GM10847 (cell line): ENCODE results near the gene RACGAP1.

Experiments used
- POLR2A ChIP-seq: IDR thresholded peaks from 2 replicates; pipeline ENCODE4 v1.6.1; 2011; ENCODE audit not compliant: insufficient read length; ENCODE audit errors: extremely low read depth

RACGAP1 gene

GRCh38 chr12:50047693-50048250 is 22.5 kb upstream of the RACGAP1 start:
- no peak for TF ChIP-seq POLR2A

- TF ChIP-seq POLR2A = no peak
Measured at GRCh38 chr12:50043854-50044253, 18.6 kb upstream of the RACGAP1 start.

- TF ChIP-seq POLR2A = no peak
Measured at GRCh38 chr12:50043308-50043707, 18.0 kb upstream of the RACGAP1 start.

DNA sequence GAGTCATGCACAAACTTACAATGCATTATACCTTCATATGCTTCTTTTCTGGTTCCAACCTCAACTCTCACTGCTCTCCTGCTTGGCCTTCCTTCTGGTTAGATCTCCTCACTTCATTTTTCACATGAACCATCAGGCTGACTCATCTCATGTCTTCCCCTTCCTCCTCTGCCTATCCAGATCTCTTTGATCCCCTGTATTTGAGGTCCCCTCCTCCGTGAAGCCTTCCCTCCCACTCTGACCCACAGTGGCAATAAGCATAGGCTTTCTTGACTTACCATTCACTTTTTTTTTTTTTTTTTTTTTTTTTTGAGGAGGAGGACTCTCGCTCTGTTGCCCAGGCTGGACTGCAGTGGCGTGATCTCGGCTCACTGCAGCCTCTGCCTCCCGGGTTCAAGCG is 17.4 kb upstream of the RACGAP1 start:
- TF ChIP-seq POLR2A = no peak

DNA sequence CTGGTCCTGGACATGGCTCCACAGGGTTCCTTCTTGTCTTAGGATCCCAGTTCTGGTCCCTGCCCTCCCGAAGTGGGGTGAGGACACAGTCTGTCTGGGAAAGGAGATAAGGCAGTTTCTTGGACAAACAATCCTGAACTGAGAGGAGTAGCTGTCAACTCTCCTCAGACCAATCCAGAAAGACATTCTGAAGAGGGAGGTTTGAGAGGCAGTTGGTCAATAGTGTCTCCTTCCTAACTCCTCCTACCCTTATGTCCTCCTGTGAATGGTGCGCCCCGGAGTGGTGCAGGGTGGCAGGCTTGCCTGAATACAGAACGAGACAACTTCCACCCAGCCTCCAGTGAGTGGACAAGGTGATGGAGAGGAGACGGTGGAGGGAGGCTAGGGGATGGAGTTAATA is 16.7 kb upstream of the RACGAP1 start:
- no peak for TF ChIP-seq POLR2A

GRCh38 chr12:50041062-50041860 is 16.0 kb upstream of the RACGAP1 start:
- TF ChIP-seq POLR2A = no peak

- TF ChIP-seq POLR2A = no peak
Measured at GRCh38 chr12:50040657-50041056, 15.4 kb upstream of the RACGAP1 start.

- TF ChIP-seq POLR2A = no peak
Measured at GRCh38 chr12:50039151-50039835, 14.0 kb upstream of the RACGAP1 start.

DNA sequence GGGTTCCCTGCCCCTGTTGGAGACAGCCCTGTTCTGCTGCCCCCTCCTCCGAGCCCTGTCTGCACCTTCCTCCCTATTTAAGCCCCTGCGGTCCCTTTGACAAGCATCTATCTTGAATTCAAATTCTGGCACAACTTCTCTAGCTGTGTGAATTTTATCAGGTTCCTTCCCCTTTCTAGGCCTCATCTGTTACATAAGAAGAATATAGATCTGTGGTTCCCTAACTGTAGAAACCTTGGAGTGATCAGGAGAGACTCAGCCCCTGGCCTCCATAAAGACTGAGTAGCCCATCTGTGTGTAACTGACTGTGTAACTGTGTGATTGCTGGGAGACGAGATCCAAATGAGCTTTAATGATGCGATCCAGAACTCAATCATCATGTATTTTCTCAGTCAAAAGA is 13.0 kb upstream of the RACGAP1 start:
- no peak for TF ChIP-seq POLR2A

DNA sequence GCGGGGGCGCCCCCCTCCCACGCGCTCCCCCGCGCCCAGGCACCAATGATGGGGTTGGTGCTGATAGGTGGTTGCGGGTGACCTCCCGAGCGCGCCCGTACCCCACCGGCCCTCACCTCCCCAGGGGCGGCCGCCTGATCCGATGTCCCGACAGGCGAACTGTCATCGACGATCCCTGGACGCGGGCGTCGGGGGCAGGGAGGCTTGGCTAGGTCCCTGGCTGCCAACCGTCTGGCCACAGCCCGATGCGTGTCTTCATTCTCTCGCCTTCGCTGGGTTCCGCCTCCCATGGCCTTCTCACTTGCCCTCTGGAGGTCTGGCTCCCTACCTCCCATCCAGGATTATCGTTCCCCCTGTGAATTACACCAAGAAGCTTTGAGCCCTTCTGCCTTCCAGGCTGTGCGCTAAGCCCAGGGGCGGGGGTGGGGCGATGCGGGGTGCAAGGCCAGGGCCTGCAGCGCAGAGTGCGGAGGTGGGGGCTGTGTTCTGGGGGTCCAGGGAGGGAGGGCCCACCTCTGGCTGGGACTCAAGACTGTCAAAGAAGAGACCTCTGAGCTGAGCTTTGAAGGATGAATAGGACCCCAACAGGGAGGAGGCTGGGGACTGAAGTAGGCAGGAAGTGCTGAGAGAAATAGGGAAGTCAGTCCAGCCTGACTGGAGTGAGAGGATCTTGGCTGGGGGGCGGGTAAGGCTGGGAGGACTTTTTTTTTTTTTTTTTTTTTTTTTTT is 7.7 kb upstream of the RACGAP1 start:
- no peak for TF ChIP-seq POLR2A

DNA sequence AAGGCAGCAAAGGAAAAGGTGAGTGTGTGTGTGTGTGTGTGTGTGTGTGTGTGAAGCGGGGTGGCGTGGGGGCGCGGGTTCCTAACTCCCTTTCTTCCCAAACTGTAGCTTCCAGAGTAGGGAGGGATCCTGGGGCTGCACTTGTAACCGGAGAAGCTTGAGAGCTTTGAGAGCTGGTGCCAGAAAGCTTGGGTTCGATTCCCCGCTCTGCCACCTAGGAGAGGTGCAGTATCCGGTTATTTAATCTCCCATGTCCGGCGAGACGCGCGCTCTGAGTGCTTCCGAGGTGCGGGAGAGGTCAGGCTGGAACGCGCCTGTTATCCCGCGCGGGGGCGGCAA is 7.2 kb upstream of the RACGAP1 start:
- no peak for TF ChIP-seq POLR2A

DNA sequence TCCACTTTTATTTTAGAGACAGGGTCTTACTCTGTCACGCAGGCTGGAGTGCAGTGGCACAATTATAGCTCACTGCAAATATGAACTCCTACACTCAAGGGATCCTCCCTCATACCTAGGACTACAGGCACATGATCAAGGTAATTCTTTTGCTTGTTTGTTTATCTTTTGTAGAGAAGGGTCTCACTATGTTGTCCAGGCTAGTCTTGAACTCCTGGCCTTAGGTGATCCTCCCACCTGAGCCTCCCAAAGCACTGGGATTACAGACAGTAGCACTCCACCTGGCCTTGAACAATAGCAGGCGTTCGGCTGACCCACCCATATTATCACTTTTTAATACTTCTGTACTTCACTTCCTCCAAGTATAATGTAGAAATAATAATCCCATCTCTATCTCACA is 1.4 kb upstream of the RACGAP1 start:
- no peak for TF ChIP-seq POLR2A

- TF ChIP-seq POLR2A = no peak
Measured at GRCh38 chr12:50024805-50025186, 498 bp downstream of the RACGAP1 start.

DNA sequence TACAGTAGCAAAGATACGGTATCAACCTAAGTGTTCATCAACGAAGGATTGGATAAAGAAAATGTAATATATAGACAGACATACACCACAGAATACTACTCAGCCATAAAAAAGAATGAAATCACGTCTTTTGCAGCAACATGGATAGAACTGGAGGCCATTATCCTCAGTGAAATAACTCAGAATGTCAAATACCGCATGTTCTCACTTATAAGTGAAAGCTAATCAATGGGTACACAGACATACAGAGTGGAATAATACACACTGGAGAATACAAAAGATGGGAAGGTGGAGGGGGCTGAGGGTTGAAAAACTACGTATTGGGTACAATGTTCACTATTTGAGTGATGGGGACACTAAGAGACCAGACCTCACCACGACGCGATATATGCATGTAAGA is 1.1 kb downstream of the RACGAP1 start:
- TF ChIP-seq POLR2A = no peak

GRCh38 chr12:50022903-50023302 is 2.4 kb downstream of the RACGAP1 start:
- no peak for TF ChIP-seq POLR2A

DNA sequence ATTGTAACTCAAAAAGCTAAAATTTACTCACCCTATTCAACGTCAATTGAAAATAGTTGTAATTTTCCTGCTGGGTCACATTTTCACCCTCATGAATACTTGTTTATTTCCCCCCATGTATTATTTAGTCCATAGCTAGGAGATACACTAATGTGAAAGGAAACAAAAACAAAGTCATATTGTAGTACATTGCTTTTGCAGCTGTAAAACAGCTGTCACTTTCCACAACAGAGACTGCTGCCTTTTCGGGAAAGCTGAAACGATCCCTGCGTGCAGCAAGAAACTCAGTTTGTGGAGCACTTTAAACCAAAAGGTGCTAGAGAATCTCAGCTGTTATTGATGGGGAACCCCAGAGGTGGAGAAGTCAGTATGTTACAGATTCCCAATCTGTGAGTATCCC is 4.3 kb downstream of the RACGAP1 start:
- TF ChIP-seq POLR2A = no peak
